HG03196 (cell line): ENCODE results near the gene MBNL1.
"Not testable (repeated sequence)": the region's sequence is repeated elsewhere in the genome, so short reads cannot be mapped to it uniquely, and the experiment has no call there.

Experiments used
- ATAC-seq: cut with Tn5 transposase; IDR thresholded peaks from one replicate; pipeline ENCODE4 v1.9.1; 2021; ENCODE audit not compliant: unreplicated experiment

The MBNL1 gene

DNA sequence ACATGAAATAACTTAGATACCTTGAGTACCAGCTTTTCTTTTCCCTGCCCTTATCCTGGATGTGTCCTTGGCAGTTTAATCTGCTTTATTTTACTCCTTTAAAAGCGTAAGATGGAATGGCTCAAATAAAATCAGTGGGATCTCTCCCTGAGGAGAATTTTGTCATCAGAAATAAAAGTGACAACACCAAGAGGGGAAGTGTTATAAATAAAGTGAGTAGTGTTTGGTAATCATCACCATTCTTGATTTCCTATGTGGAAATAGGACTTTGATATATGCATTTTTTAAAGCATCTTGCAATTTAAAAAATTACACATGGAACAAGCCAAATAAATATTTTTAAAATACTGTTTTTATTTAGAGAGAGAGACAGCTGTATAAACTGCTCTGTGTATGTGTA is 76.5 kb downstream of the MBNL1 start:
- no peak for ATAC-seq

DNA sequence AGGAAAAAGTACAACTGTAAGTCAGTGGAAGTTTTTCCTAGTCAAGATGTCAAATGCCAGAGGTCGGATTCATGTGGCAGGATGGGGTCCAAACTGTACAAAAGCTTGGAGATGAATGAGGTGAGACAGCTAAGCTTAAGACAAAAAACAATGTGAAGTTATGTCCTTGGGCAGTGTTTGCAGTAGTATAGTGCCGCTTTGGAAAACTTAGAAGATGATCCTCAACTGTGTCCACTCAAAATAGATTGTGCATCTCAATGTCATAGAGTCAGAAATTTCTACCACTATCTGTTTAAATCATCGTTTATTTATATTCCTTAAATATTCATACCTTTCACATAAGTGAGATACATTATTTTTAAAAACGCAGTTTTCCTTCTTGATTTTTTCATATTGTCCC is 77.3 kb downstream of the MBNL1 start:
- ATAC-seq, result no peak

DNA sequence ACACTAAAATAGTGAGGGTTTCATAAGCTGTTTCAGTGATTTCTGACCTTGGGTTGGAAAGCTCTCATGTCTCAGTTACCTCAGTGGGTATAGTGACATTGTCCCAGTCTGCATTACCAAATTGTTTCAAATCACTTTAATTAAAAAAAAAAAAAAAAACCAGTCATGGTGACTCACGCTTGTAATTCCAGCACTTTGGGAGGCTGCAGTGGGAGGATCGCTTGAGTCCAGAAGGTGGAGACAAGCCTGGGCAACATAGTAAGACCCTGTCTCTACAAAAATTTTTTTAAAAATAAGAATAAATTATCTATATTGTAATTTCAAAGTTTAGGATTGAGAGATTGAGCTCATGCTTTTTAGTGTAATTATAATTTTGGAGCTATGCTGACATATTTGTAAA is 78.0 kb downstream of the MBNL1 start:
- ATAC-seq, result no peak

DNA sequence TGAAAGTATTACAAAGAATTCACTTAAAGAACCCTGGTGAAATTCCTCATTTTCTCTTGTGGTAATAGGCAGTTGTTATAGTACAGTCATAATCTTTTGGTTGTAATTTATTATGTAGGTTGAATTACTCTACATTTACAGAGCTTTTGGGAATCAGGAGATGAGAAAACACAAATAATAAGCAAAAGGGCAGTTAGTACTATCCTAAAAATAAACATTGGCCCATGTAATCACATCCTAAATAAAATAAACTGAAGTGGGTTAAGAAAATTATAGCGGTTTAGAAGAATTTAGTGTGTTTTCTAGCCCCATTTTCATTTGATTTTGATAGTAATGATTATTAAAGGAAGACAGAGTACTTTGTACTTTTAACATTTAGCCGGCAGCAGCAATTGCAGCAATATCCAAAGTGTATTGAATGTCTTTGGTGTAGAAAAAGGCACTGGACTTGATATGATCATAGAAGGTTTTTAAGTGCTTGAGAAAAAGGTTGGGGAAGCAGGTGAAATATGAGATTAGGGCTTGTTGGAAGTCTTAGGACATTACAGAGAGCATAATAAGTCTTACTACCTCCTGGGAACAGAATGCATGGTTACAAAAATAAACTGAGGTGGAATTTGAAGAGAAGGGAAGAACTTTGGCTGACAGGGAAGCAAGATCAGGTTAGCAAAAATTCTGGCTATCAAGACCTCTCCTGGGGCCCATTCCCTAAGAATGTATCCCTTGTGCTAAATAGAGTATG is 79.9 kb downstream of the MBNL1 start:
- ATAC-seq, result no peak

DNA sequence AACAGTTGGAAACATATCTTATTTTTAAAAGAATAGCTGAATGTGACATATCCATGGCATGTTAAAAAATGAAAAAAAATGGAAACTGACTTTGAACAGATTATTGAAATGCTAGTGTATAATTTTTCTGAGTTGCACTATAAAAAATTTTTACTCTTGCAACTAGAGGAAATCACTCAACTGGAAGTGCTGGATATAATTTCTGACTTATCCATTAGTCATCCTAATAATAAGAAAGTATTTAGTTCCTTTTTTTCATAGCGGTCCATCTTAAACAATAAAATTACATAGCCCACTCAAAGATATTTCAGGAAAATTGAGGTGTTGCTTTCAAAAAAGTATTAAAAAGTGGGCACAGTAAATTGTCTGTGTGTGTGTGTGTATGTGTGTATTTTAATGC is 80.7 kb downstream of the MBNL1 start:
- no peak for ATAC-seq

DNA sequence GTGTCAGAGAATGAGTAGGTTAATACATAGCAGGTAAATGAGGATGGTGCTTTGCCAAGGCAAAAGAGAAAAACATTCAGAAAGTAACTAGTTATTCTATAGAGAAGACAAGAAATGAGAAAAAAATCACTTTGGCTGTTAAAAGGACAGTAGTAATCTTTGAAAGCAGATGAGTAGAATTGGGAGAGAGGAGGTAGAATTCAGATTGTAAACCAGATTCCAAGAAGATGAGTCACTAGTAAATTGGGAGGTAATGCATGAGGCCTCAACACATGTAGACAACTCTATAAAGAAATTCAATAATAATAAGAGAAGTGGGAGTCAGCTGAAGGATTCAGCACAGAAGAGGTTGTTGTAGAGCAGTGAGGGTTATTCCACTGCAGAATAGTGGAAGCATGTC is 81.4 kb downstream of the MBNL1 start:
- ATAC-seq, result no peak

DNA sequence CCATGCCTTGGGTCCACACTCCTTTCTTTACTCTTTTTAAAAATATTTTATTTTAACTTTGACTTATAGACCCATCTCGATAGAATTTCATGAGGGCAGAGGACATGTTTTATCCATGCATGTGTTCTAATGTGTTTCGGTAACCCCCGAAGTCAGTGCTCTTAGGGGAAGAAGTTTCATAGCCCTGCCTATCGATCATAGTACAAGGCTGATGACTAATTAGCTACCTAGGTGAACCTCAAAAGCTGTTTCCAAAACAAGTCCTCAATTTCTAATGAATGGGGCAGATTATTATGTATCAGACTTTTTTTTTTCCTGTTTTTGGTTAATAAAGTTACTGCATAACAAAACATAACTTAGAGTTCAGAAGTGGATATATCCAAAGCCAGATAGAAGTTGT is 82.0 kb downstream of the MBNL1 start:
- ATAC-seq, result no peak

DNA sequence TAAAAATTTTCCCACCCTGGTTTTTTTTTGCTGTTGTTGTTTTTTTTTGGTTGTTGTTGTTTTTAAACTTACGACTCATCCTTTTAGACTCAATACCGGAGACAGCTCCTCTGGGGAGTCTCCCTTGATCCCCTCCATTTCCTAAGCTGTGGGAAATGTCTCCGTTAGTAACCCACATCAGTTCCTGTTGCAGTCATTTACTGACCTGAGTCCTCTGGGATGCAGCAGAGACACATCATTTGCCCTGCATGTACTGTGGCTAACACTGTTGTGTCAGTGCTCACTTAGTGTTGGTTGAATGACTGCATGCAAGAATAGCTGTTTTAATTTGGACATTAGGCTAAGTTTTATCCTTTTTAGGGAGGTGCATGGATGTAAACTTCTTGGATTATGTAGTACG is 83.8 kb downstream of the MBNL1 start:
- peak; percentile 34 for ATAC-seq

DNA sequence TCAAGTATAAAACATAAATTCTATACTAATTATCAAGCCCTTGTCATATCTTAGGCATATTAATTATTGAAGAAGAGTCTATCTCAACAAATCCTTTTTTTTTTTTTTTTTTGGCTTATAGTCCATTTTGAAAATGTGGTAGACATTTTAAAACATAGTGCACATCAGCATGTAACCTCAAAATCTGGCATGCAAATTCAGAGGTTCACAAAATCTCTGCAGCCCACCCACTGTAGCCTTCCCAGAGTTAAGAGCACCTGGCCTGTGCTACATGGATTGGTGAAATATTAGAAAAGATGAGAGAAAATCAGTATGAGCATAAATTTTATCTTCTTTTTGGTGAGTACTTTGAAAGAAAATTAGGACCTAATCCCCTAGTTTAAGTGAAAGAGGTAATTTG is 84.8 kb downstream of the MBNL1 start:
- ATAC-seq, result no peak

DNA sequence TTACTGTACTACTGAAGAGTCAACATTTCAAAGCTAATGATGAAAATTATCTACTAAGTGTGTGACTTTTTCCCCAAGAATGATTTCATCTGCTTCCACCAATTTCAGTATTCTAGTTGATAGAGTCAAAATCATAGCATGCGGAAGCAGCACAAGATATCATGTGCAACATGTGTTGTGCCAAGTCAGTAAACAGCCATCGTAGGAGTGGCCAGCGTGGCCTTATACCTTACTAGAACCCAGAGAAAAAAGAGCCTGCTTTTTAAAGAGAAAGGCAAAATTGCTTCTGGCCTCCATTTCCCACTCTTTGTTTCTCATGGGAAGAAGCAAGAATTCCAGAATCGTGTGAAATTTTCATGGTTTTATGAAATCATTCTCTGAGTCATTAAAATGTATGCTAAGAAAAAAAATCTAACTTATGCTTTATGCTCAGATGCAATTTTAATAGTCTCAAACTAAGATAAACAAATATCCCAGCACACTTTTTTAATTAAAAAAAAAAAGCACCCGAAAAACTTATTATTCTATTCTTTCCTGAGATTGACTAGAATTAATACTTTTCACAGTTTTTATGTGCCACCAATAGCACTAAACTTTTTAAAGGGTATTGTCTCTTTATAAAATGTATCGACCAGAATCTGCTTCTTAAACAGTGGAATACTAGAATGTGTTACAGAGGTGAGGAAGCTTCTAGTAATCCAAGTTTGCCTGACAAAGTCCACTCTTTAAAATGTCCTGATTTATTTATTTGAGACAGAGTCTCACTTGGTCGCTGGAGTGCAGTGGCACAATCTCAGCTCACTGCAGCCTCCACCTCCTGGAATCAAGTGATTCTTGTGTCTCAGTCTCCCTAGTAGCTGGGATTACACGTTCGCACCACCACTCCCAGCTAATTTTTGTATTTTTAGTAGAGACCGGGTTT is 87.3 kb downstream of the MBNL1 start:
- ATAC-seq, result no peak

DNA sequence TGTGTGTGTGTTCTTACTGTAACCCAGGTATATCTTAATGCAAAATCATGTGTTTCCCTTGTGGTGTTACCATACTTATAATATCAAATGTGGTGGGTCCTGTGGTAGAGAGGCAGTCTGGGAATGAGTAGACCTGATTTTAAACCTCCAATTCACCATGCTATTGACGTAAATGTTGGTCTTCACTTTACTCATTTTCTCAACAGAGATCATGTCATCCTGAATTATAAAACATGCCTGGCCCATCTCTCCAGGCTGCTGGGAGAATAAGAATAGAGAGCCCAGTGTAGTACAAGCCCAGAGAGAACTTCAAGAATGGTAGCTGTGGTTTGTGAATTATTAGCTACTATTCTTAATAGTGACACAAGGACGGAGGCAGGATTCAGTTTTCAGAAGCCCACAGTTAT is 88.1 kb downstream of the MBNL1 start:
- ATAC-seq, result peak; percentile 68

DNA sequence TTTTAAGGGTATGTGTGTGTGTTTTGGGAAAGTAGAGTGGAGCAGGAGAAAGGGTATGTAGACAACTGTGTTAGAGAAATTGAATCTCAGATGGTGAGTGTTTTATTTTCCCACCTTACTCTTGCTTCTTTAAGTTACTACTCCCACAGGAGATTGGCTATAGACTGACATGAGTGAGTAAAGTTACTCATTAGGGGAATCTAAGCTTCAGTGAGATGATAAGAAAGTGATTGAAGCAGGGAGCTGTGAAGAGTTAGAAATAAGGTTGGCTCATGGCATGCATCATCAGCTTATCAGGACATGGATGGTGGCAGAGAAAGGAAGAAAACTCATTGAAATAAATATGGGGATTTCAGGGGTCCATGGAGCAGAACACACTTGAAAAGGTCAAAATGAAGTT is 88.9 kb downstream of the MBNL1 start:
- no peak for ATAC-seq

DNA sequence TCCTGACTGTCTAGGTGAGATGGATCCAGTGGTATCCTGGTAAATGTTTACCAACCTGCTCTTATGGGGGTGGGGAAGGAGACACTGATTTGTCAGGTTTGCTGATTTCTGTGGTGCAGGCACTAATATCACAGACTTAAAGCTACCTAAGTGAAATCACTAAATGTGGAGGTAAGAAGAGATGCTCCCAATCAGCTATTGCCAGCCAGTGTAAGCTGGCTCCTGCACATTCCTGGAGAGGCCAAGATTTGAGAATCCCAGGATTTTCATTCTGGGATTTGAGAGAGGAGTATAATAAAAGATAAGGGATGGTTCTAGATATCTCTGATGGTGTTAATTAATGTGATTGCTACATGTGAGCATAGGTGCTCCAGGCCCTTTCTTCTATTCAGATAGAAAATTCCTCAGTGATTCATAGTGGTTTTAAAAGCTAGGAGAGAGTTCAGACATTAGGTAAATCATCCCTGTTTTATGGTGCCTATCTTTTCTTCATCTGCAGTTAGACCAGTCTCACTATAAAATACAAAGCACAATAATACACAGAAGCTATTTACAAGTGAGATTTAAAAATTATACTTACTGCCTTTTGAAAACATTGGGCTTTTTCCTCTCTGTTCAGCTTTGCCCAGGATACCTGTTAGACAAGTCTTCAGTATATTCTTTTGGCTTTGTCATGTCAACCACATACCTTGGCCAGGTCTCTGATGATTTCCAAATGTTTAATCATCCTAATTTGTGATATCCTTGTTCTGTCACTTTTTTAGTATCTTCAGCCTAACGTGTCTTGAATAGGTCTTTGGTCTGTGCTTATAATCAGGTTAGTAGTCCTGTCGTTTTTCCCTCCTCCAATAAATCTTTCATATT is 90.9 kb downstream of the MBNL1 start:
- no peak for ATAC-seq

DNA sequence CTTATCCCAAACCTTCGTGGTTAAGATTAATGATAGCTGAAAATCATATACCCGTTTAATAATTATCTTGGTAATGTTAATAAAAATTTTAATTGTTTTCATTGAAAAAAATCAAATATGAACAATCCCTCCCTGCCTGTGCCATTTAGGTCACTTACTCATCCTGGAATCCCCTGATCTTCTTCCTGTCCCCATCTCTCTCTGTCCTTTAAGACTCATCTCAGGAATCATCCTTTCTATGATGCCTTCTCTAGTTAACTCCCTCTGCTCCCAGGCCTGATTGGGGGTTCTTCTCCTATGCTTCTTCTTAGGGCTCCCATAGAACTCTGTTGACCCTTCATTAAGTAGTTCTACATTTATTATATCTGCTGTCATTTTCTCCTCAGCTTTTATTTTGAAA is 91.6 kb downstream of the MBNL1 start:
- no peak for ATAC-seq

DNA sequence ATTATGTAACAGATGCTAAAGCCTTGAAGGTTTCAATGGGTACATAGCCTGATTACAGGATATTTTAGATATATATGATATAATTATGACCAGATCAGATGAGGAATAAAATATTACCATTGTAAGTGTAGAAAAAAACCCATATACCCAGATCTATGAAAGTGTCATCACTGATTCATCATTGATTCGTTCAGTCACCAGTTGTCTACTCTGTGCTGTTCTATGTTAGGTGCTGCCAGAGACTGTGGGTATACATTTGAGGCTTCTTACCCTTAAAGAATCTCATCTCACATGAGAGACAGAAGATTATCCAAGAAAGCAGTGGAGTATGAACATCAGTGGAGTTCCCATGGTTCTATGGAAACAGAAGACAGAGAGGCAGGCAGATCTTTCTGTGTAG is 92.2 kb downstream of the MBNL1 start:
- no peak for ATAC-seq

DNA sequence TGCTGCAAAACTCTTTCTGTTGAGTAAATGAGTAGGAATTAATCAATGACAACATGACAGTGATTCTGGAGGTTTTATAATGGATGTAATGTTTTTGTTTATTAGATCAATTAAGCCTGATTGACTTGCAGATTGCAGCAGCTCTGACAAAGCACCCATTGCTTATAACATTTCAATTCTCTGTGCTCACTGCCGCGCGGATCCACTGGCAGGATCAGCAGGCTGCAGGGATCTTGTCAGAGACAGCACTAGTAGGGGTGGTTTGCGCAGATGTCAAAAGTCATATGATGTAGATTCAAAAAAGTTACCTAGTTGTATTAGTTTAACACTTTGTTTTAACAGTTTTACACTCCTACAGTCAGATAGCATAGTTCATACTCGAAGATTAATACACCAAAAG is 93.4 kb downstream of the MBNL1 start:
- ATAC-seq, result no peak

DNA sequence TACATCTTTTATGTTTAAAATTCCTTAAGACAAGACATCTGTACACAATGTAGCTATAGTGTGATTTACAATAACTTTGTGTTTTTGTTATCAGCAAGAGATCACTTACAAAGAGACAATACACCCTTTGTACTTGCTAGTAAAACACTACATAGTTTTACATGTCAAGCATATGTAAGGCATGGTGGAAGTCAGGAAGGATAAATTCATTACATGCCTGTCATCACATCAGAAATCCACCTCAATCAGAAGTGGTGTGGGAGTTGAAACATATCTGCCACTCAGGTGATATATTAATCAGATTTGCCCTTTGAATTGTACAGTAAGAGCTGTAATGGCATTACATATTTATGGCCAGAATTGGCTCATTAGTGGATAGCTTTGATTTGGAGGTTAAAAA is 95.5 kb downstream of the MBNL1 start:
- ATAC-seq, result no peak

DNA sequence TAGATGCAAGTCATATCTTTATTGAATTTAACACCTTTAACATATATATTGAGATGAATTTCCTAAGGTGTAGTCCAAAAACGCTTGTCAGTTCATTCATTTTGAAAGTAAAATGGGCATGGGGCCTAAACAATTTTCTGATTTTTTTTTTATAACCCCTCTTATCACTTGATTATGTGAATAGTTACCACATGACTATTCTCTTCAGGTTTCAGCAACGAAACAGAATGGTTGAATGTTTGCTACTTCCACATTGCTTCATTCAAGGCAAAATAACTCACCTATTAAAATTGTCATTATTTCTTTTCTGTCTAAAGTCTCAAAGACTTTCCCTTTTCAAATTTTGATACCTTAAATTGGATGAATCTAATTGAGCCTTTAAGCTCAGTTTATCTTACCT is 96.4 kb downstream of the MBNL1 start:
- no peak for ATAC-seq

DNA sequence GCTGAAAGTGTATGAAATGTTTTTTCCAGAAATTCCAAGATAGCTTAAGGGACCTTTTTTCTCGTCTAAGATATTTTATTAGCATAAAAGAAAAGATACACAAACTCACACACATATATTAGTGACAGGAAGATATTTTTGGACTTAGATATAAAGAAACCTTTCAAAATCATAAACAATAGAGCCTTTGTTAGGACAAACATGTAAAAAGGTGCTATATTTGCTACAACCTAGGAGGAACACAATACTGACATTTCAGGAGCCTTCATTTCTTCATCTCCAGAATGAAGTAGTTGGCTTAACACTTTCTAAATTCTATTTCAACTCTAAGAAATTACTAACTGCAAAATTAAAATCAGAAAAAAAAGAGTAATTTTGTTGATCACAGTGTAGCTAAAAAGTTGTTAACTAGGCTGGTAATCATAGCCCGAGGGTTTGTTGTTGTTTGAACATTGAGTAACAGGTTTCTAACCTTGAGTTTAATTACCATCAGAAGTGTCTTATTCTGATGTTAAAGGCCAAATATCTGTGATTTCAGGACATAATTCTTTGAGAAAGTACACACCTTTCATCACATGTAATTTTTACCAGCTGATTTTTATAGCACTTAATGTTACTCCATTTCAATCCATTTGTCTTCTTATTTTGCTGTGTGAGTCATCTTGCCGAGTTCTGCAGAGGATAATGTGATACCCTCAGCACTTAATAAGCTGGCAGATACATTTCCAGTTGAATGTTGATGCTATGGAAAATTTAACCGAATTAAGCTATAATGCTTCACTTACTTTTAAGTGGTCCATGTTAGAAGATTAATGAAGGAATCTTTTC is 97.3 kb downstream of the MBNL1 start:
- ATAC-seq, result no peak

DNA sequence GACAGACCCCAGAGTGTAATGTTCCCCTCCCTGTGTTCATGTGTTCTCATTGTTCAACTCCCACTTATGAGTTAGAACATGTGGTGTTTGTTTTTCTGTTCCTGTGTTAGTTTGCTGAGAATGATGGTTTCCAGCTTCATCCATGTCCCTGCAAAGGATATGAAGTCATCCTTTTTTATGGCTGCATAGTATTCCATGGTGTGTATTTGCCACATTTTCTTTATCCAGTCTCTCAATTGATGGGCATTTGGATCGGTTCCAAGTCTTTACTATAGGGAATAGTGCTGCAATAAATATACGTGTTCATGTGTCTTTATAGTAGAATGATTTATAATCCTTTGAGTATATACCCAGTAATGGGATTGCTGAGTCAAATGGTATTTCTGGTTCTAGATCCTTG is 98.5 kb downstream of the MBNL1 start:
- not testable (repeated sequence) for ATAC-seq

DNA sequence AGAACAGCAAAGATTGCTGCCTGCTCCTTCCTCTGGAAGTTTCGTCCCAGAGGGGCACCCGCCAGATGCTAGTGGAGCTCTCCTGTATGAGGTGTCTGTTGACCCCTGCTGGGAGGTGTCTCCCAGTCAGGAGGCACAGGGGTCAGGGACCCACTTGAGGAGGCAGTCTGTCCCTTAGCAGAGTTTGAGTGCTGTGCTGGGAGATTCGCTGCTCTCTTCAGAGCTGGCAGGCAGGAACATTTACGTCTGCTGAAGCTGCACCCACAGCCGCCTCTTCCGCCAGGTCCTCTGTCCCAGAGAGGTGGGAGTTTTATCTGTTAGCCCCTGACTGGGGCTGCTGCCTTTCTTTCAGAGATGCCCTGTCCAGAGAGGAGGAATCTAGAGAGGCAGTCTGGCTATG is 103.9 kb downstream of the MBNL1 start:
- not testable (repeated sequence) for ATAC-seq
